ENCODE measurements around the gene CHD1L.

GRCh38 chr1:147235822-147236221 is 6.7 kb upstream of the CHD1L start:
- no peak for TF ChIP-seq POLR2A (IDR thresholded peaks at IDR 0.05)
- TF ChIP-seq, protein P1, sequence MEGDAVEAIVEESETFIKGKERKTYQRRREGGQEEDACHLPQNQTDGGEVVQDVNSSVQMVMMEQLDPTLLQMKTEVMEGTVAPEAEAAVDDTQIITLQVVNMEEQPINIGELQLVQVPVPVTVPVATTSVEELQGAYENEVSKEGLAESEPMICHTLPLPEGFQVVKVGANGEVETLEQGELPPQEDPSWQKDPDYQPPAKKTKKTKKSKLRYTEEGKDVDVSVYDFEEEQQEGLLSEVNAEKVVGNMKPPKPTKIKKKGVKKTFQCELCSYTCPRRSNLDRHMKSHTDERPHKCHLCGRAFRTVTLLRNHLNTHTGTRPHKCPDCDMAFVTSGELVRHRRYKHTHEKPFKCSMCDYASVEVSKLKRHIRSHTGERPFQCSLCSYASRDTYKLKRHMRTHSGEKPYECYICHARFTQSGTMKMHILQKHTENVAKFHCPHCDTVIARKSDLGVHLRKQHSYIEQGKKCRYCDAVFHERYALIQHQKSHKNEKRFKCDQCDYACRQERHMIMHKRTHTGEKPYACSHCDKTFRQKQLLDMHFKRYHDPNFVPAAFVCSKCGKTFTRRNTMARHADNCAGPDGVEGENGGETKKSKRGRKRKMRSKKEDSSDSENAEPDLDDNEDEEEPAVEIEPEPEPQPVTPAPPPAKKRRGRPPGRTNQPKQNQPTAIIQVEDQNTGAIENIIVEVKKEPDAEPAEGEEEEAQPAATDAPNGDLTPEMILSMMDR (IDR thresholded peaks at IDR 0.05): no peak
